Neural progenitor cell (in vitro differentiated cells): ENCODE results near the gene GBP1. TPM values are rescaled to one million over a fixed set of nuclear protein-coding genes. Genes with fewer than 3 reads are reported as not detected.

ENCODE experiments used
- DNase-seq: peaks from one replicate; pipeline ENCODE4 v3.0.0-alpha.2; 2016; ENCODE audit warnings: low spot score
- H2AFZ ChIP-seq: fragments of 200-600 bp; sonication (generic); replicated peaks from 2 replicates; pipeline ENCODE4 v1.6.1; 2016; ENCODE audit warnings: antibody characterized with exemption
- H3F3A ChIP-seq: fragments of 200-600 bp; sonication (generic); 2 replicates; pipeline ENCODE4 v1.6.1; 2016; ENCODE audit warnings: antibody characterized with exemption, low read depth
- H3K27ac ChIP-seq: fragments of 200-600 bp; sonication (generic); 2 replicates; pipeline ENCODE4 v1.5.1; 2016; ENCODE audit warnings: mild to moderate bottlenecking
- H3K27me3 ChIP-seq: fragments of 200-600 bp; sonication (generic); 2 replicates; pipeline ENCODE4 v1.6.1; 2016; ENCODE audit warnings: mild to moderate bottlenecking, moderate library complexity
- H3K36me3 ChIP-seq: fragments of 200-600 bp; sonication (generic); 2 replicates; pipeline ENCODE4 v1.5.1; 2016
- H3K4me1 ChIP-seq: fragments of 200-600 bp; sonication (generic); 2 replicates; pipeline ENCODE4 v1.6.1; 2016; ENCODE audit warnings: mixed run types
- H3K4me2 ChIP-seq: fragments of 200-600 bp; sonication (generic); 2 replicates; pipeline ENCODE4 v1.6.1; 2016
- H3K4me3 ChIP-seq: fragments of 200-600 bp; sonication (generic); 2 replicates; pipeline ENCODE4 v1.5.1; 2016
- H3K79me2 ChIP-seq: fragments of 200-600 bp; sonication (generic); 2 replicates; pipeline ENCODE4 v1.6.1; 2016; ENCODE audit warnings: low read depth
- H3K9ac ChIP-seq: fragments of 200-600 bp; sonication (generic); 2 replicates; pipeline ENCODE4 v1.6.1; 2016
- H3K9me3 ChIP-seq: fragments of 200-600 bp; sonication (generic); 2 replicates; pipeline ENCODE4 v1.5.1; 2016; ENCODE audit warnings: low read depth
- H4K20me1 ChIP-seq: fragments of 200-600 bp; sonication (generic); 2 replicates; pipeline ENCODE4 v1.6.1; 2016; ENCODE audit warnings: low read depth
- H3K27ac Mint-ChIP-seq: 3 replicates; pipeline ENCODE4 v1.8.0; 2021; ENCODE audit warnings: mixed read lengths
- H3K27me3 Mint-ChIP-seq: 2 replicates; pipeline ENCODE4 v1.8.0; 2022; ENCODE audit warnings: low read depth, mild to moderate bottlenecking, inconsistent platforms, moderate library complexity, mixed read lengths; ENCODE audit not compliant: insufficient read depth
- H3K36me3 Mint-ChIP-seq: 3 replicates; pipeline ENCODE4 v1.8.0; 2021; ENCODE audit warnings: mixed read lengths
- H3K4me1 Mint-ChIP-seq: 3 replicates; pipeline ENCODE4 v1.8.0; 2021; ENCODE audit warnings: mixed read lengths
- H3K4me3 Mint-ChIP-seq: 3 replicates; pipeline ENCODE4 v1.8.0; 2021; ENCODE audit warnings: mild to moderate bottlenecking, moderate library complexity, mixed read lengths
- H3K9me3 Mint-ChIP-seq: 3 replicates; pipeline ENCODE4 v1.8.0; 2020; ENCODE audit warnings: mixed read lengths
- EZH2 ChIP-seq: fragments of 200-600 bp; sonication (generic); IDR thresholded peaks from 2 replicates; pipeline ENCODE4 v1.6.1; 2017; ENCODE audit warnings: antibody characterized with exemption, mild to moderate bottlenecking, moderate library complexity
- EZH2phosphoT487 ChIP-seq: fragments of 200-600 bp; sonication (generic); IDR thresholded peaks from 2 replicates; pipeline ENCODE4 v1.6.1; 2017; ENCODE audit warnings: antibody characterized with exemption
- total RNA-seq: library from RNA; depleted of rRNA; stranded (reverse); fragments of >200 nt; gene quantifications from 2 replicates; pipeline ENCODE4 v1.2.3, GENCODE V29; 2015; ENCODE audit warnings: low replicate concordance
- TF ChIP-seq, protein P1 (sequence below): fragments of 200-600 bp; sonication (generic); IDR thresholded peaks from 2 replicates; pipeline ENCODE4 v1.5.1; 2017; ENCODE audit warnings: antibody characterized with exemption, mild to moderate bottlenecking

GBP1 gene
- total RNA-seq, 1 donor from 2014 or later = not detected

DNA sequence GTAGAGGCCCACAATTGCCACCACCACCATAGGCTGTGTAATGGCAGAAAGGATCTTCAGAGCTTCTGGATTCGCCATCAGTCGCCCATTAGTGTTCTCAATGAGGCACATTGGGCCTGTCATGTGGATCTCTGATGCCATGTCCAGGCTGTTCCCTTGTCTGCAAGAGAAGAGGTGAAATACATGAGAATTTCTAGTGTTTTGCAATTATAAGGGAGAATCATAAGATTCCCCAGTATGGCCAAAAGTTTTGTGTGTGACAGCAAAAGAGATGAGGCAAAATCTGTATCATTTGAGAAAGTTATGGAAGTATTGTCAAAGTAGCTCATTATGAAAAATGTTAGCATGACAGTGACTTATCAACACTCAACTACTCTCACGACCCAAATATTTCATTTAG lies 1.9 kb downstream of the GBP1 start:
- Histone ChIP-seq H3K27me3 (no peaks in the 10 kb centered on the region), H3K4me3 (no peak overlapping the region), H3K4me1 (no peaks in the 10 kb centered on the region), H3K9me3 (no peaks in the 10 kb centered on the region), H3F3A (no peaks in the 10 kb centered on the region), H3K79me2 (no peaks in the 10 kb centered on the region), H3K4me2 (no peak overlapping the region), H4K20me1 (no peaks in the 10 kb centered on the region), H3K27ac (no peak overlapping the region), H3K9ac (no peak overlapping the region), H3K36me3 (no peaks in the 10 kb centered on the region), H2AFZ (no peak overlapping the region)
- H3K27me3 Mint-ChIP-seq = no peaks in the 10 kb centered on the region
- H3K36me3 Mint-ChIP-seq = no peaks in the 10 kb centered on the region
- DNase-seq = no peak
- TF ChIP-seq EZH2phosphoT487 = no peak
- no peak for TF ChIP-seq EZH2
- TF ChIP-seq, protein P1, sequence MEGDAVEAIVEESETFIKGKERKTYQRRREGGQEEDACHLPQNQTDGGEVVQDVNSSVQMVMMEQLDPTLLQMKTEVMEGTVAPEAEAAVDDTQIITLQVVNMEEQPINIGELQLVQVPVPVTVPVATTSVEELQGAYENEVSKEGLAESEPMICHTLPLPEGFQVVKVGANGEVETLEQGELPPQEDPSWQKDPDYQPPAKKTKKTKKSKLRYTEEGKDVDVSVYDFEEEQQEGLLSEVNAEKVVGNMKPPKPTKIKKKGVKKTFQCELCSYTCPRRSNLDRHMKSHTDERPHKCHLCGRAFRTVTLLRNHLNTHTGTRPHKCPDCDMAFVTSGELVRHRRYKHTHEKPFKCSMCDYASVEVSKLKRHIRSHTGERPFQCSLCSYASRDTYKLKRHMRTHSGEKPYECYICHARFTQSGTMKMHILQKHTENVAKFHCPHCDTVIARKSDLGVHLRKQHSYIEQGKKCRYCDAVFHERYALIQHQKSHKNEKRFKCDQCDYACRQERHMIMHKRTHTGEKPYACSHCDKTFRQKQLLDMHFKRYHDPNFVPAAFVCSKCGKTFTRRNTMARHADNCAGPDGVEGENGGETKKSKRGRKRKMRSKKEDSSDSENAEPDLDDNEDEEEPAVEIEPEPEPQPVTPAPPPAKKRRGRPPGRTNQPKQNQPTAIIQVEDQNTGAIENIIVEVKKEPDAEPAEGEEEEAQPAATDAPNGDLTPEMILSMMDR = no peak
- H3K4me1 Mint-ChIP-seq = peaks cover 10% of the 10 kb centered on the region
- H3K9me3 Mint-ChIP-seq = no peaks in the 10 kb centered on the region
- H3K27ac Mint-ChIP-seq = no peak overlapping the region
- no peak overlapping the region for H3K4me3 Mint-ChIP-seq

DNA sequence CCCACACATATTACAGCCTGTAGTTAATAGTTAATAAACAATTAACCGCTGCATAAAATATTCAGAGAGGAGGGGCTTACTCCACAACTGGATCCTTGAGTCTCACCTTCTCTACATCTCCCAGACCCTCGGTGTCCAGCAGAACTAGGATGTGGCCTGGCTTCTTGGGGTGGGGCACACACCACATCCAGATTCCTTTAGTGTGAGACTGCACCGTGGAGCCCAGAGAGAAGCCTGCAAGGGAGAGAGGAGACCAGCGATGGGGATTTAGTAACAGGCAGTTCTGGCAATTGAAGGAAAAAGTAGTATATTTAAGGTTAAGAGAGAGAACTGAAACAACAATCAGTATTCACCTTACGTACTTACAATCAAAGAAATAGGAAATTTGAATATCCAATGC lies 4.9 kb downstream of the GBP1 start:
- H3K9me3 ChIP-seq = no peaks in the 10 kb centered on the region
- no peak overlapping the region for H3K27ac Mint-ChIP-seq
- no peaks in the 10 kb centered on the region for H3K27me3 ChIP-seq
- H3K4me2 ChIP-seq = no peak overlapping the region
- H3F3A ChIP-seq = no peaks in the 10 kb centered on the region
- no peak for DNase-seq
- H3K36me3 Mint-ChIP-seq = no peaks in the 10 kb centered on the region
- no peak overlapping the region for H3K4me3 ChIP-seq
- TF ChIP-seq EZH2 = no peak
- no peak for TF ChIP-seq EZH2phosphoT487
- TF ChIP-seq, protein P1 = no peak
- H3K4me1 ChIP-seq = no peaks in the 10 kb centered on the region
- no peak overlapping the region for H2AFZ ChIP-seq
- H3K4me1 Mint-ChIP-seq = peaks cover 9% of the 10 kb centered on the region
- H3K27ac ChIP-seq = no peak overlapping the region
- H3K27me3 Mint-ChIP-seq = no peaks in the 10 kb centered on the region
- no peaks in the 10 kb centered on the region for H3K36me3 ChIP-seq
- H4K20me1 ChIP-seq = no peaks in the 10 kb centered on the region
- no peaks in the 10 kb centered on the region for H3K79me2 ChIP-seq
- H3K4me3 Mint-ChIP-seq = no peak overlapping the region
- H3K9ac ChIP-seq = no peak overlapping the region
- H3K9me3 Mint-ChIP-seq = no peaks in the 10 kb centered on the region

DNA sequence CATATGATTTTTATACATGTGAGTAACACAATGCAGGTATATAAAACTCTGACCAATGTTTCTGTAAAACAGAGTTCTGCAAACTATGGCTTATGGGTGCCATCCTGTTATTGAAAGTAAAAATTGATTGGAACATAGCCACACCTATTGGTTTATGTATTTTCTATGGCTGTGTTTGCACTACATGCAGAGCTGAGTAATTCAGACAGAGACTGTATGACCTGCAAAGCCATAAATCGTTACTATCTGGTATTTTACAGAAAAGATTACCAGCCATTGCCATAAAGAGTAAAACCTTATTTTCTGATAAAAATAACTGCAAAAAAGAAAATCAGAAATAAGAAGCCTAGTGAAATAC lies 13.1 kb downstream of the GBP1 start:
- Histone ChIP-seq H3K27ac (no peak overlapping the region), H3K9ac (no peak overlapping the region)

More for the DNA sequence above, 13.1 kb downstream of the GBP1 start:
- H3K79me2 ChIP-seq = no peaks in the 10 kb centered on the region
- no peak overlapping the region for H3K27ac Mint-ChIP-seq
- no peaks in the 10 kb centered on the region for H3K4me1 Mint-ChIP-seq
- no peaks in the 10 kb centered on the region for H3K36me3 ChIP-seq
- H3K4me3 Mint-ChIP-seq = no peak overlapping the region
- no peaks in the 10 kb centered on the region for H3K36me3 Mint-ChIP-seq
- no peaks in the 10 kb centered on the region for H3K4me1 ChIP-seq
- H3K4me2 ChIP-seq = no peak overlapping the region
- H2AFZ ChIP-seq = no peak overlapping the region
- no peaks in the 10 kb centered on the region for H3F3A ChIP-seq
- no peaks in the 10 kb centered on the region for H3K9me3 Mint-ChIP-seq
- no peaks in the 10 kb centered on the region for H3K9me3 ChIP-seq
- H3K27me3 ChIP-seq = no peaks in the 10 kb centered on the region
- no peaks in the 10 kb centered on the region for H4K20me1 ChIP-seq
- H3K27me3 Mint-ChIP-seq = no peaks in the 10 kb centered on the region
- TF ChIP-seq, protein P1 = no peak
- TF ChIP-seq EZH2 = no peak
- no peak for TF ChIP-seq EZH2phosphoT487
- H3K4me3 ChIP-seq = no peak overlapping the region
- DNase-seq = no peak
